Skeletal muscle satellite cell (primary cell): ENCODE results near the gene USP5.
"Not testable (repeated sequence)": the region's sequence is repeated elsewhere in the genome, so short reads cannot be mapped to it uniquely, and the experiment has no call there.

Experiments used
- H3K27me3 ChIP-seq: 2 replicates; pipeline ENCODE4 v1.7.0; 2013; ENCODE audit warnings: low read length; ENCODE audit not compliant: control insufficient read depth, insufficient read depth
- H3K36me3 ChIP-seq: 2 replicates; pipeline ENCODE4 v1.7.0; 2013; ENCODE audit warnings: mild to moderate bottlenecking, control low read depth, low read length; ENCODE audit not compliant: insufficient read depth
- H3K4me1 ChIP-seq: 2 replicates; pipeline ENCODE4 v1.7.0; 2013; ENCODE audit warnings: low read length; ENCODE audit not compliant: control insufficient read depth, insufficient read depth
- H3K4me2 ChIP-seq: 2 replicates; pipeline ENCODE4 v1.7.0; 2013; ENCODE audit warnings: mild to moderate bottlenecking, low read length
- H3K4me3 ChIP-seq: 2 replicates; pipeline ENCODE4 v1.7.0; 2013; ENCODE audit warnings: low read length
- H3K9ac ChIP-seq: 2 replicates; pipeline ENCODE4 v1.7.0; 2013; ENCODE audit warnings: mild to moderate bottlenecking, low read depth, low read length, moderate library complexity
- H3K9me3 ChIP-seq: replicated peaks from 2 replicates; pipeline ENCODE4 v1.7.0; 2013; ENCODE audit warnings: mild to moderate bottlenecking, control low read depth, low read length

The USP5 gene

GRCh38 chr12:6902448-6902847 is 50.5 kb downstream of the USP5 start:
- Histone ChIP-seq H3K9me3 (no peaks in the 10 kb centered on the region), H3K4me2 (no peak overlapping the region), H3K4me1 (peaks cover 9% of the 10 kb centered on the region), H3K36me3 (no peaks in the 10 kb centered on the region), H3K27me3 (no peaks in the 10 kb centered on the region), H3K9ac (no peak overlapping the region), H3K4me3 (no peak overlapping the region)

DNA sequence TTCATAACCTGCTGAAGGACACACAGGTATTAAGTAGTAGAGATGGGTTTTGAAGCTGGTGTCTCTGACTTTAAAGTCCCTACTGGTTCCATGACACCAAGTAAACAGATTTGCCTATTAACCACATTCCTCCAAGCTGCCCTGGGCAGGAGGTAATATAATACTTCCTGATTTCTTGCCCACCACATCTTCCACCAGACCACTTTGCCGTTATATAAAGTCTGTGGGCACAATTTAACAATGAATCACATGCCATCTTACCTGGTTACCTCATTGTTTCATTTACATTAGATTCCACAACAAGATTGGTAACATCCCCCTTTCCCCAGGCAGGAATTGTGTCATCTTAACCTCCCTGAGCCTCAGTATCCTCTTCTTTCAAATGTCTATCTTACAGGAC is 51.8 kb downstream of the USP5 start:
- no peaks in the 10 kb centered on the region for H3K36me3 ChIP-seq
- peaks cover 9% of the 10 kb centered on the region for H3K4me1 ChIP-seq
- no peak overlapping the region for H3K4me3 ChIP-seq
- no peak overlapping the region for H3K4me2 ChIP-seq
- no peak overlapping the region for H3K9ac ChIP-seq
- H3K9me3 ChIP-seq = no peaks in the 10 kb centered on the region
- H3K27me3 ChIP-seq = no peaks in the 10 kb centered on the region

- Histone ChIP-seq H3K9ac (peak within 1 kb of the TSS; percentile 84), H3K4me2 (peak within 1 kb of the TSS; percentile 88), H3K36me3 (no peaks in the 10 kb centered on the region), H3K4me1 (peaks cover 9% of the 10 kb centered on the region), H3K27me3 (no peaks in the 10 kb centered on the region), H3K9me3 (no peaks in the 10 kb centered on the region), H3K4me3 (peak within 1 kb of the TSS; percentile 80)
Measured at GRCh38 chr12:6904280-6905276, 52.6 kb downstream of the USP5 start, which contains the start of gene LRRC23. TSS of gene LRRC23 (plus strand) at chr12:6904822. CDS start at chr12:6905634, 812 bp downstream.

GRCh38 chr12:6905414-6906040 is 53.6 kb downstream of the USP5 start:
- H3K4me1 ChIP-seq = peaks cover 9% of the 10 kb centered on the region
- peak overlapping the region; percentile 88 for H3K4me2 ChIP-seq
- H3K9me3 ChIP-seq = no peaks in the 10 kb centered on the region
- peak overlapping the region; percentile 84 for H3K9ac ChIP-seq
- peak overlapping the region; percentile 80 for H3K4me3 ChIP-seq
- H3K27me3 ChIP-seq = no peaks in the 10 kb centered on the region
- H3K36me3 ChIP-seq = no peaks in the 10 kb centered on the region

- not testable (repeated sequence) for H3K4me3 ChIP-seq, H3K9me3 ChIP-seq, H3K36me3 ChIP-seq, H3K9ac ChIP-seq, H3K27me3 ChIP-seq, H3K4me1 ChIP-seq, H3K4me2 ChIP-seq
Measured at GRCh38 chr12:6908141-6908540, 56.2 kb downstream of the USP5 start.

GRCh38 chr12:6909421-6910145 is 57.6 kb downstream of the USP5 start:
- H3K4me2 ChIP-seq = no peak overlapping the region
- no peak overlapping the region for H3K4me3 ChIP-seq
- no peaks in the 10 kb centered on the region for H3K27me3 ChIP-seq
- no peaks in the 10 kb centered on the region for H3K36me3 ChIP-seq
- H3K9ac ChIP-seq = no peak overlapping the region
- no peaks in the 10 kb centered on the region for H3K9me3 ChIP-seq
- H3K4me1 ChIP-seq = peaks cover 11% of the 10 kb centered on the region

- Histone ChIP-seq H3K27me3 (no peaks in the 10 kb centered on the region), H3K4me2 (no peak overlapping the region), H3K4me1 (peaks cover 18% of the 10 kb centered on the region), H3K9me3 (no peaks in the 10 kb centered on the region), H3K4me3 (no peak overlapping the region), H3K9ac (no peak overlapping the region), H3K36me3 (peaks cover 6% of the 10 kb centered on the region)
Measured at GRCh38 chr12:6912164-6912935, 60.4 kb downstream of the USP5 start.

DNA sequence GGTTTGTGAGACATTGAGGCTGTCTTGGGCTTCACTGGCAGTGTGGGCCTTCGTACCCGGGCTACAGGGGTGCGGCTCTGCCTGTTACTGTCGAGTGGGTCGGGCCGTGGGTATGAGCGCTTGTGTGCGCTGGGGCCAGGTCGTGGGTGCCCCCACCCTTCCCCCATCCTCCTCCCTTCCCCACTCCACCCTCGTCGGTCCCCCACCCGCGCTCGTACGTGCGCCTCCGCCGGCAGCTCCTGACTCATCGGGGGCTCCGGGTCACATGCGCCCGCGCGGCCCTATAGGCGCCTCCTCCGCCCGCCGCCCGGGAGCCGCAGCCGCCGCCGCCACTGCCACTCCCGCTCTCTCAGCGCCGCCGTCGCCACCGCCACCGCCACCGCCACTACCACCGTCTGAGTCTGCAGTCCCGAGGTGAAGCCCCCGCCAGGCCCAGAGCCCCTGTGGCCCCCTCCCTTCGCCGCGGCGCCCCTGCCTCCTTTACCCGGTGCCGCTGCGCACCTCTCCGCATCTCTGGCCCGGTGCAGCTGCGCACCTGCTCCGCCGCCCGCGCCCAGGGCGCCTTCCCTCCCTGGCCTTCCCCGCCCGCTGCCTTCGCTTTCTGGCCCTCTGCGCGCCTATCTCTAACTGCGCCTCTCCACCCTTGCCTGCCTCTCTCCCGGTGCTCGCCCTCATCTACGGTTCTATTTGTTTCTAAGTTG is 62.4 kb downstream of the USP5 start, which contains the start of gene ENO2:
Gene ENO2 (plus strand): TSS at position 335 of the 701 bp plus-strand sequence. CDS start 1,253 bp downstream, outside the sequence.
- Histone ChIP-seq H3K36me3 (peaks cover 10% of the 10 kb centered on the region), H3K4me3 (peak within 1 kb of the TSS; percentile 85)

GRCh38 chr12:6914947-6915788 is 63.2 kb downstream of the USP5 start:
- Histone ChIP-seq H3K4me3 (peak overlapping the region; percentile 85), H3K9ac (peak overlapping the region; percentile 72)

More for the DNA sequence above, 62.4 kb downstream of the USP5 start, which contains the start of gene ENO2:
- Histone ChIP-seq H3K4me1 (peaks cover 22% of the 10 kb centered on the region), H3K27me3 (no peaks in the 10 kb centered on the region), H3K9me3 (no peaks in the 10 kb centered on the region), H3K9ac (peak within 1 kb of the TSS; percentile 72), H3K4me2 (peak within 1 kb of the TSS; percentile 92)

More at GRCh38 chr12:6914947-6915788, 63.2 kb downstream of the USP5 start:
- Histone ChIP-seq H3K4me1 (peaks cover 22% of the 10 kb centered on the region), H3K9me3 (no peaks in the 10 kb centered on the region), H3K36me3 (peaks cover 10% of the 10 kb centered on the region), H3K27me3 (no peaks in the 10 kb centered on the region), H3K4me2 (peak overlapping the region; percentile 92)
